Dedifferentiated amniotic fluid mesenchymal stem cell (primary cell): Measurements from ENCODE around the gene TM6SF1.

Experiments used
- DNase-seq: peaks from one replicate; pipeline ENCODE4 v3.0.0-alpha.2; 2016; ENCODE audit errors: extremely low spot score

Gene TM6SF1

DNA sequence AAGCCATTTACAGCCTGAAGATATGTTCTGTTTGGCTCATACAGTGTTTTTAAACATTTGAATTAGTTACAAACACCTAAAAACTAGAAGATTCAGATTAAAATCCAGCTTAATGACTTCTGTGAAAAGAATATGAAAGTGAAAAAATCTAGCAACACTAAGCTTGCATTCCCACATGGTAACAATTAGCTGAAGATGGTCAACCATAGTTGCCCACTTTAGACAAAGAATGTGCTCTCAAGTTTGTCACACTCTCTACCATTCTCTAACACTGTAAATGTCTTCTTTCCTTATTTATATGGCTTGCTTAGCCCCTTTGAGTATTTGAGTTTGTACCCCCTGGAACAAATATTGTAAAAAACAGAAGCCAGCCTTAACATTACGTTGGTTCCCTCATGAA is 67.4 kb downstream of the TM6SF1 start:
- DNase-seq, result no peak

DNA sequence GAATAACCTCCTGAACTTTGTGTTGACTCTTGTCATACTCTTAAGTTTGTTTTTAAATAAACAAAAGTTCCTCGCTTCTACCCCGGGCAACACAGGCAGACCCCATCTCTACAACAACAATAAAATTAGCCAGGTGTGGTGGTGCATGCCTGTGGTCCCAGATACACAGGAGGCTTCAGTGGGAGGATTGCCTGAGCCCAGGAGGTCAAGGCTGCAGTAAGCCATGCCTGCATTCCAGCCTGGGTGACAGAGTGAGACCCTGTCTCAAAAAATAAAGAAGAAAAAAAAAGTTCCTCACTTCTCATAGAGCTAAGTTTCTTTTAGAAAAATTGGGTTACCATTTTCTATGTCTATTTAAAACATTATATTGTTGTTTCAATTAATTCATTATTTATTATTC is 70.9 kb downstream of the TM6SF1 start:
- DNase-seq, result no peak

DNA sequence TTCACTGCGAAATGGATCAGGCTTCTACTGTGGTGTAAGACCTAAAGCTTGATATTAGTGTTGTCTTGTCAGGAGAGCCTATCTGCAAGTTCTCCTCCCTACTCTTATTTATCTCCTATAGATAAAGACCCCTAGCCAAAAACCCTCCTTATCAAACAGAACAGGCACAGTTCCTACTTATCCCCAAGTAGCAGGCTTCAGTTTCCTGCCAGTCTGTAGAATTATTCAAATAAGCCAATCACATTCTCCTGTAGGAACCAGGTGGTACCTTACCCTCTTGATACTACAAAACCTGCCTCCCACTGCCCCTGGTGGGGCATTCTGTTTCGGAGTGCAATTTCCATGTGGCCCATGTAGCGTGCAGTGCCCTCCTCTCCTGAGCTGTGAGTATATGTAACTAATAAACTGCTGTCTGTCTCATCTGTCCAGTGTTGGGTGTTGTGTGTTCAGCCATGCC is 71.5 kb downstream of the TM6SF1 start:
- DNase-seq, result no peak

DNA sequence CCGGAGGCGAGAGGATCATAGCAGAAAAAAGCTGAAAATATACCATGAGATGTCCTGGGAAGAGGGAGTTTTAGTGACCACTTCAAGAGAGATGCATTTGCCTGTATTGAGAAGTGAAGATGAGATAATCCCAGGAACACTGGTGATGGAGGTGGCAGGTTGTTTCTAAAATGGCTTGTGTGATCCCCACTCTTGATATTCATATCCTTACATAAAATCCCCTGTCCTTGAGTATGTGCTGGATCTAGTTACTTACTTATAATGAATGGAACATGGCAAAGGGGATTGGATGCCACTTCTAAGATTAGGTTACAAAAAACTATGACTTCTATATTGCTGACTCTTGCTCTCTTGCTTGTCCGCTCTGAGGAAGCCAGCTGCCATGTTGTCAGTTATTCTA is 78.1 kb downstream of the TM6SF1 start:
- no peak for DNase-seq
